ENCODE results near the gene COPB2.

GRCh38 chr3:139355891-139356290 is 33.6 kb downstream of the COPB2 start:
- TF ChIP-seq CTCF (conservative IDR thresholded peaks at IDR 0.05; ENCODE audit: low read depth, low read length) (no peak), EZH2 (IDR thresholded peaks at IDR 0.05; ENCODE audit: borderline replicate concordance, low read depth, low read length, poor library complexity, severe bottlenecking) (no peak)

Measured in A673 (cell line).